ENCODE measurements around the gene ADAMTS16.

The ADAMTS16 gene

DNA sequence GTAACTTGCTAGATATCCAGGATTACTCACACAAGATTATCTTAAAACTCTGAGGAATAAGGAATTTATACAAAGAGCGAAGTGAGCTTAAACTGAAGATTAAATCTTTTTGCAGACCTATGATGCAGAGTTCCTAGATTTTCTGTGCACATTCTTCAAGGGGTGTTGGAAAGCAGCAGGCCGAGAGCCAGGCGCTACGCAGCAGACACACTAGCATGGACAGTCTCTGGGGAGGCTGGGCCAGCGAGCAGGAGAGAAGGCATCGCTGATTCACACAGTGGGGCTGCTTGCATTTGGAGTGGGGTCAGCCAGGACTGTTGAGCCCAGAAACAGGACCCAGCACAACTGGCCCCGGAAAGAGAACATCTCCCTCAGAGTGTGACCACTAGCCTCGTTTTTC, 136.3 kb downstream of the ADAMTS16 start:
- TF ChIP-seq, protein P1, sequence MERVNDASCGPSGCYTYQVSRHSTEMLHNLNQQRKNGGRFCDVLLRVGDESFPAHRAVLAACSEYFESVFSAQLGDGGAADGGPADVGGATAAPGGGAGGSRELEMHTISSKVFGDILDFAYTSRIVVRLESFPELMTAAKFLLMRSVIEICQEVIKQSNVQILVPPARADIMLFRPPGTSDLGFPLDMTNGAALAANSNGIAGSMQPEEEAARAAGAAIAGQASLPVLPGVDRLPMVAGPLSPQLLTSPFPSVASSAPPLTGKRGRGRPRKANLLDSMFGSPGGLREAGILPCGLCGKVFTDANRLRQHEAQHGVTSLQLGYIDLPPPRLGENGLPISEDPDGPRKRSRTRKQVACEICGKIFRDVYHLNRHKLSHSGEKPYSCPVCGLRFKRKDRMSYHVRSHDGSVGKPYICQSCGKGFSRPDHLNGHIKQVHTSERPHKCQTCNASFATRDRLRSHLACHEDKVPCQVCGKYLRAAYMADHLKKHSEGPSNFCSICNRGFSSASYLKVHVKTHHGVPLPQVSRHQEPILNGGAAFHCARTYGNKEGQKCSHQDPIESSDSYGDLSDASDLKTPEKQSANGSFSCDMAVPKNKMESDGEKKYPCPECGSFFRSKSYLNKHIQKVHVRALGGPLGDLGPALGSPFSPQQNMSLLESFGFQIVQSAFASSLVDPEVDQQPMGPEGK (CRISPR knock-in tag; IDR thresholded peaks at IDR 0.05; ENCODE audit: borderline replicate concordance), result no peak
- no peak for TF ChIP-seq TOX (CRISPR knock-in tag; IDR thresholded peaks at IDR 0.05; ENCODE audit: borderline replicate concordance)
- no peak for ATAC-seq

DNA sequence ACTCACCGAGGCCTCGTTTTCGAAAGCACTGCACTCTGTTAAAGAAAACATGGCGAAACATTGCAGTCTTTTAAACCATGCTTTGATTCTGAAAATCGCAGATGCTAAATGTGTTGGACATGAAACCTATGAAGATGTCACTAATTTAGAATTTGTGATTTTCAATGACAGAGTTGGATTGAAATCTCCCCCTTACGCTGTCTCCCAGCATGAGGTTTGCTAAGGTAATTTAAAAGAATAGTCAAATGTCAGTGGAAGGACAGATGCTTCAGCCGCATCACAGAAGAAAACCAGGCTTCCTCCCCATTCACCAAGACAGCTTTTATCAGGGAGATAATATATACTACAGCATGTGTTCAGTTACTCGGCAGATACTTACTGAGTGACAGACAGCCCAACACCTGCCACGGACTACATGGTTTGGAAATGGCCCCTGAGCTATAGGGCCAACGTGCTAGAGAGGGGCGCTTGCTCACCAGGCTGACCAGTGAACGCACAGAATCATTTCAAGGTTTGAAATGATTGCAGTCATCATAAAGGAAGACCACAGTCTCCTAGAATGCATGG, 136.9 kb downstream of the ADAMTS16 start:
- ATAC-seq, result no peak
- TF ChIP-seq ZNF565 (CRISPR knock-in tag; conservative IDR thresholded peaks at IDR 0.05; ENCODE audit: low read depth), result no peak

GRCh38 chr5:5278201-5278814, 138.2 kb downstream of the ADAMTS16 start:
- TF ChIP-seq ISL1 (CRISPR knock-in tag; IDR thresholded peaks at IDR 0.05), result no peak
- TF ChIP-seq, protein P2, sequence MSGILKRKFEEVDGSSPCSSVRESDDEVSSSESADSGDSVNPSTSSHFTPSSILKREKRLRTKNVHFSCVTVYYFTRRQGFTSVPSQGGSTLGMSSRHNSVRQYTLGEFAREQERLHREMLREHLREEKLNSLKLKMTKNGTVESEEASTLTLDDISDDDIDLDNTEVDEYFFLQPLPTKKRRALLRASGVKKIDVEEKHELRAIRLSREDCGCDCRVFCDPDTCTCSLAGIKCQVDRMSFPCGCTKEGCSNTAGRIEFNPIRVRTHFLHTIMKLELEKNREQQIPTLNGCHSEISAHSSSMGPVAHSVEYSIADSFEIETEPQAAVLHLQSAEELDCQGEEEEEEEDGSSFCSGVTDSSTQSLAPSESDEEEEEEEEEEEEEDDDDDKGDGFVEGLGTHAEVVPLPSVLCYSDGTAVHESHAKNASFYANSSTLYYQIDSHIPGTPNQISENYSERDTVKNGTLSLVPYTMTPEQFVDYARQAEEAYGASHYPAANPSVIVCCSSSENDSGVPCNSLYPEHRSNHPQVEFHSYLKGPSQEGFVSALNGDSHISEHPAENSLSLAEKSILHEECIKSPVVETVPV (CRISPR knock-in tag; IDR thresholded peaks at IDR 0.05), result no peak
- TF ChIP-seq, protein P1 (CRISPR knock-in tag; IDR thresholded peaks at IDR 0.05; ENCODE audit: borderline replicate concordance), result no peak
- TF ChIP-seq ZNF565 (CRISPR knock-in tag; conservative IDR thresholded peaks at IDR 0.05; ENCODE audit: low read depth), result no peak
- TF ChIP-seq, protein P3, sequence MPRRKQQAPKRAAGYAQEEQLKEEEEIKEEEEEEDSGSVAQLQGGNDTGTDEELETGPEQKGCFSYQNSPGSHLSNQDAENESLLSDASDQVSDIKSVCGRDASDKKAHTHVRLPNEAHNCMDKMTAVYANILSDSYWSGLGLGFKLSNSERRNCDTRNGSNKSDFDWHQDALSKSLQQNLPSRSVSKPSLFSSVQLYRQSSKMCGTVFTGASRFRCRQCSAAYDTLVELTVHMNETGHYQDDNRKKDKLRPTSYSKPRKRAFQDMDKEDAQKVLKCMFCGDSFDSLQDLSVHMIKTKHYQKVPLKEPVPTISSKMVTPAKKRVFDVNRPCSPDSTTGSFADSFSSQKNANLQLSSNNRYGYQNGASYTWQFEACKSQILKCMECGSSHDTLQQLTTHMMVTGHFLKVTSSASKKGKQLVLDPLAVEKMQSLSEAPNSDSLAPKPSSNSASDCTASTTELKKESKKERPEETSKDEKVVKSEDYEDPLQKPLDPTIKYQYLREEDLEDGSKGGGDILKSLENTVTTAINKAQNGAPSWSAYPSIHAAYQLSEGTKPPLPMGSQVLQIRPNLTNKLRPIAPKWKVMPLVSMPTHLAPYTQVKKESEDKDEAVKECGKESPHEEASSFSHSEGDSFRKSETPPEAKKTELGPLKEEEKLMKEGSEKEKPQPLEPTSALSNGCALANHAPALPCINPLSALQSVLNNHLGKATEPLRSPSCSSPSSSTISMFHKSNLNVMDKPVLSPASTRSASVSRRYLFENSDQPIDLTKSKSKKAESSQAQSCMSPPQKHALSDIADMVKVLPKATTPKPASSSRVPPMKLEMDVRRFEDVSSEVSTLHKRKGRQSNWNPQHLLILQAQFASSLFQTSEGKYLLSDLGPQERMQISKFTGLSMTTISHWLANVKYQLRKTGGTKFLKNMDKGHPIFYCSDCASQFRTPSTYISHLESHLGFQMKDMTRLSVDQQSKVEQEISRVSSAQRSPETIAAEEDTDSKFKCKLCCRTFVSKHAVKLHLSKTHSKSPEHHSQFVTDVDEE (CRISPR knock-in tag; IDR thresholded peaks at IDR 0.05), result no peak
- TF ChIP-seq TOX (CRISPR knock-in tag; IDR thresholded peaks at IDR 0.05; ENCODE audit: borderline replicate concordance), result no peak
- no peak for ATAC-seq

GRCh38 chr5:5278815-5279381, 138.8 kb downstream of the ADAMTS16 start:
- ATAC-seq, result no peak
- no peak for TF ChIP-seq ZC3H10 (CRISPR knock-in tag; IDR thresholded peaks at IDR 0.05)
- TF ChIP-seq ZNF565 (CRISPR knock-in tag; conservative IDR thresholded peaks at IDR 0.05; ENCODE audit: low read depth), result no peak
- TF ChIP-seq SNAI2 (CRISPR knock-in tag; IDR thresholded peaks at IDR 0.05), result no peak
- no peak for TF ChIP-seq OSR1 (CRISPR knock-in tag; IDR thresholded peaks at IDR 0.05)
- TF ChIP-seq, protein P3 (CRISPR knock-in tag; IDR thresholded peaks at IDR 0.05), result no peak
- TF ChIP-seq ESRRG (CRISPR knock-in tag; IDR thresholded peaks at IDR 0.05), result no peak
- TF ChIP-seq, protein P1 (CRISPR knock-in tag; IDR thresholded peaks at IDR 0.05; ENCODE audit: borderline replicate concordance), result no peak

Measured in SK-N-SH treated with all-trans-retinoic acid at 6 μM for 48 hours (cell line).